CD4-positive, alpha-beta T cell treated with Interferon alpha-2 for 1 hour (primary cell): ENCODE results near the gene ST7.
"Not testable (repeated sequence)": the region's sequence is repeated elsewhere in the genome, so short reads cannot be mapped to it uniquely, and the experiment has no call there.

Experiments used
- DNase-seq, 2 donors: peaks; one replicate each; pipeline ENCODE4 v3.0.0-alpha.2; 2020 to 2022

The ST7 gene

DNA sequence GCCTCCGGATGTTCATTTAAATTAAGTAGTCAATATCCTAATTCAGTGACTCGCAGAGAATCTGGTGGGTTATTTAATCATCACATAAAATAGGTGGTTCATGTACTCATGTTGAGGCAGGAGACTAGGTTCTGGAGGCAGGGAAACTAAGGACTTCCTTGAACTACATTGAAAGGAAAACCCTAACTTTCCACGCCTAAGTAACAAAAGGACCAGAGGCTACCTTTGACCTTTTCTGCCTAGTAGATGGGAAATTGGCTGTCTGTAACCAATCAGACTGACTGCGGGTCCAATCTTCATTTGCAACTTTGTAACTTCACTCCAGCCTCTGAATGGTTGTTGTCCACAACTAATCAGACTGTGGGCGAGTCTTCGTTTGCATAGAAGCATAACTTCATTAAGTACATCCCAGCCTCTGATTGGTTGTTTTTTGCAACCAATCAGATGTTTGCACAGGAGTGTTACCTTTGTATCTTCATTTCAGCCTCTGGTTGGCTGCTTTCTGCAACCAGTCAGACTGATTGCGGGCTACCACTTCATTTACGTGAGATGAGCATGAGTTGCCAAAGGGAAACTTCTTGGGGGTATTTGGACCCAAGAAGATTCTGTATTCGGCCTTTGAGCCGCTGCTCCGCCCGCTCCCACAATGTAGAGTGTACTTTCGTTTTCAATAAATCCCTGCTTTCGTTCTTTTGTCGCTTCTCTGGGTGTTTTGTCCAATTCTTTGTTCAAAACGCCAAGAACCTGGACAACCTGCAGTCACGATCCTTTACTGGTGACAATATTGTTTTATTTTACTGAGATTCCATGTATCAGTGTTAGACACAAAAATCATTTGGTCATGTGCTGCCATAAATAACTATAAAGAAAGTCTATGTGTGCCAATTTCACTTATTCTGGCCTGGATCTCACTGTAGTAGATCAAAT lies 1.7 kb upstream of the ST7 start:
- DNase-seq = no peak

DNA sequence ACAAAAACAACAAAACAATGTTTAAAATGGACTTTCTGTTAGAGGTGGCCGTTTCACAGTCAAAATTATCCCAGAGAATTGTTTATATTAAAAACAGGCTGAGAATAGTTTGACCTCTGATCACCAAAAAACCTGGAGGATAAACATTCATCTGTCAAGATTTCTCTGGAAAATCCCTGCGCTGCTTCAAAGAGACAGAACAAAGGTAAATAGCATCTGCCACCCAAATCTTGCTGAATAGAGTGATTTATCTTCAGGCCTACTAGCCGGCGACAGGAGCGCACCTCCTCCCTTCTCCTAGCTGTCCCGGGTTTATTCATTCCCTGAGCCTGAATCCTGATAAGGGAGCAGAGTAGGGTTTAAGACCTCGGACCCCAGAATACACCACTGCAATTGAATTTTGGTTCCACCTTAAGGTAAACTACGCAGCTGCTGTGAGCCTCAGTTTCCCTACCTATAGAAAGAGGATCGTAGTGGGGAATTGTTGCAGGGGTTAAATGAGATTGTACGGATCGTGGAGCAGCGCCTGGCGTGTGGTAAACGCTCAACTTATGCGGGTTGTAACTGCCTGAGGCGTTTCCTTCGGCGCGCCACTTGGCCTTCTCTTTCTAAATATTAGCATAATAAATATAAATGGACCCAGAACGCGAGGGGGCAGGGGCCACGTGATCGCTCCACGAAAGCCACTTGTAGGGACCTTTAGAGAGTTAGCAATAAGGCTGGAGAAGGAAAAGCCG lies 498 bp upstream of the ST7 start:
- DNase-seq = no peak

DNA sequence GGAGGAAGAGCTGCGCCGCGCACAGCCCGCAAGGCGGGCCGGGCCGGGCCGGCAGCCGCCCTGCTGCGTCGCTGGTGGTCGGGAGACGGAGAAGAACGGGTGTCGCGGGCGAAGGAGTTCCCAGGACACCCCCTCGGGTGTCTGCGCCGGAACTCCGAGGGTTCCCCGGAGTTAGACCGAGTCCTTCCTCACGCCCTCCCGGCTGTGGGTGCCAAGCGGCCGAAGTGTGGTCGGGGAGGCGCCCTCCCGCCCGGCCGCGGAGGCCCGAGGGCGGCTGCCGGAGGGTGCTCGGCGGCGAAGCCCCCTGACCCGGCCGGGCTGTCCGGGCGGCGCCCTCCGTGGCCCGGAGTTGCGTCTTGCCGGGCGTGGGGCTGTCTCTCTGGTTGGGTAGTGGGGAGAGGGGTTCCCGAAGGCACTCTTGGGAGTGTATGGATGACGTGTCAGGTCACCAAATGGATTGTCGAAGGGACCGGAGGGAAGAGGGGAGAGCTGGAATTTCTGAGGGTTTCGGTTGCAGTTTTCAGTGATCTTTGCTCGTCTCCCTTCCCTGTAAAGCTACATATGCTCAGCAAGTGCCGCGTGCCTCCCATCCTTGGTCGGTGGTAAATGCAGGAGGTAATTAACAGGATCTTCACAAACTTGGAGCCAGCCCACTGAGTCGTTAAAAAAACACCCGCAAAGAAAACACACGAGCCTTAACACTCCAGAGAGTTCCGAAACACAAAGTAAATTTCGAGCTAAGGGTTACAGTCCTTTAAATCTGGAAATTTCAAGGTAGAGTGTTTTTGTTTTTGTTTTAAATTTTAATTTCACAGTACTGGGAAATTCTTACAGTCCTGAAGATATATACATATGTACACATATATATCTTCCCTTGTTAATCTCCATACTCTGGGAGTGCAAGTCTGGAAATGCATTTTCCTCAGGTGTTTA lies 871 bp downstream of the ST7 start:
- DNase-seq = peak; percentile 12 to 34

DNA sequence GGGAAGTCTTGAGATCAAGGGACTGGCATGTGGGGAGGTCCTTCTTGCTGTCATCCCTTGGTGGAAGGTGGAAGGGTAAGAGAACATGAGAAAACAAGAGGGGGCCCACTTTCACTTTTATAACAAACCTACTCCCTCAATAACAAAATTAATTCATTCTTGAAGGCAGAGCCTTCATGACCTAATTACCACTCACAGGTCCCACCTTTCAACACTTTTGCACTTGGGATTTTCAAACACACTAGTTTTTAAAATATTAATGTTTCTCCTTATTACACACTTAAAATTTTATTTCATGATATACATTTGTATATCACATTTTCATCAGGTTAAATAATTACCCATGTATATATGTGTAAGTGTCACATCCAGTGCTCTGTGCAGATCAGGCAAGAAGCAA lies 2.0 kb downstream of the ST7 start:
- no peak for DNase-seq

DNA sequence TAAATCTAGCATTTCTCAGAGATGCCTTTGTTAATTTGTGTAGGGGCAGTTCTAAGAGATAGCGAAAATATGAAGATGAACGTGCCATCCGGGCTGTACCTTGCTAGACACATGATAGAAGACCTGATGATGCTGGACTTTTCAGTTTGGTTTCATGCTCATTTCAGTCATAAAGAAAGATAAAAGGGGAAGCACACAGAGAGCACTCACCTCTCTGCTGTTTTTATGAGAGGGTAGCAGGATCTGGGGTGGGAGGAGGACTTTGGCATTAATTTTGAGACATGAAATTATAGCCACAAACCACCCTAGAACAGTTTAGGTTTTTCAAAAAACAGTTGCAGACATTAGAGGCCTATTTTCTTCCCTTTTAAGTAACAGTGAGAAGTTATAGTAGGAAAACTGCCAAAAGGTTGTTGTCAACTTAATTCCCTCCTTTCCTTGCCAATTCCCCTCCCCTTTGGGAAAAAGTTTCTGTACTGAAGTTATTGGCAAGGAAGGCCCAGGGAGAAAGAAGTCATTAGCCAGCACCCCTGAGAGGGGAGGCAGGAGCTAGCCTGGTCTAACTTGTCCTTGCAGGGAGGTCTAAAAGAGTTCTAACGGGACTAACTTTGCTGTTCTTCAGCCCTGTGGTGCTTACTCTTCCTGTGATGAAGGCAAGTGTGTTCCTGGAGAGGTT lies 2.6 kb downstream of the ST7 start:
- DNase-seq = no peak

DNA sequence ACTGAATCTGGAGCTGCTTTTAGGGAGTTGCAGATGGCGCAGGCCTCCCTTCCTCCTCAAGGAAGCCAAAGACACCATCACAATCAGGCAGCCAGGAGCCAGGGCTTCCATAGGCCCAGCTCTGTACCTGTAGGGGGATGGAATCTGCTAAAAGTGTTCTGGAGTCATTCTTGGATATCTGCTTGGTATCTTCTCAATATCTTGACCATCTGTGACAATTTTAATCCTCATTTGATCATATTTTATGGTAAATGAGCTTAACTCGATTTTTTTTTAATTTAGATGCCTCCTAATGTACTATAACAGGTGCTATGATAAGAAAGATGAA lies 3.1 kb downstream of the ST7 start:
- no peak for DNase-seq

DNA sequence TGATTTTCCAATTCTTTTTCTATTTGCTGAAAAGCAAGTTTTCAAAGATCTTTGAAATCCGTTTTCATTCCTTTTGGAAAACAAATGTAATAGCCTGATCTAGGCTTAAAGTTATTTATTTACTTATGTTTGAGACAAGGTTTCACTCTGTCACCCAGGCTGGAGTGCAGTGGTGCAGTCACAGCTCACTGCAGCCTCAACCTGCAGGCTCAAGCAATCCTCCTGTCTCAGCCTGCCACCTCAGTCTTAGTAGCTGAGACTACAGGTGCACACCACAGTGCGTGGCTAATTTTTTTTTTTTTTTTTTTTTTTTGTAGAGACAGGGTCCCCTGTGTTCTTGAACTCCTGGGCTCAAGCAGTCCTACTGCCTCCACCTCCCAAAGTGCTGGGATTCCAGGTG lies 4.6 kb downstream of the ST7 start:
- DNase-seq = no peak

DNA sequence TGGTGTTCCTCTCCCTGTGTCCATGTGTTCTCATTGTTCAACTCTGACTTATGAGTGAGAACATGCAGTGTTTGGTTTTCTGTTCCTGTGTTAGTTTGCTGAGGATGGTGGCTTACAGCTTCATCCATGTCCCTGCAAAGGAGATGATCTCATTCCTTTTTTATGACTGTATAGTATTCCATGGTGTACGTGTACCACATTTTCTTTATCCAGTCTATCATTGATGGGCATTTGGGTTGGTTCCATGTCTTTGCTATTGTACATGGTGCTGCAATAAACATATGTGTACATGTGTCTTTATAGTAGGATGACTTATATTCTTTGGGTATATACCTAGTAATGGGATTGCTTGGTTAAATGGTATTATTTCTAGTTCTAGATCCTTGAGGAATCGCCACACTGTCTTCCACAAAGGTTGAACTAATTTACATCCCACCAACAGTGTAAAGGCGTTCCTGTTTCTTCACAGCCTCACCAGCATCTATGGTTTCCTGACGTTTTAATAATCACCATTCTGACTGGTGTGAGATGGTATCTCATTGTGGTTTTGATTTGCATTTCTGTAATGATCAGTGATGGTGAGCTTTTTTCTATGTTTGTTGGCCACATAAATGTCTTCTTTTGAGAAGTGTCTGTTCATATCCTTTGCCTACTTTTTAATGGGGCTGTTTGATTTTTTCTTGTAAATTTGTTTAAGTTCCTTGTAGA lies 8.8 kb downstream of the ST7 start:
- DNase-seq = peak in 1 of 2 donors; percentile 33

DNA sequence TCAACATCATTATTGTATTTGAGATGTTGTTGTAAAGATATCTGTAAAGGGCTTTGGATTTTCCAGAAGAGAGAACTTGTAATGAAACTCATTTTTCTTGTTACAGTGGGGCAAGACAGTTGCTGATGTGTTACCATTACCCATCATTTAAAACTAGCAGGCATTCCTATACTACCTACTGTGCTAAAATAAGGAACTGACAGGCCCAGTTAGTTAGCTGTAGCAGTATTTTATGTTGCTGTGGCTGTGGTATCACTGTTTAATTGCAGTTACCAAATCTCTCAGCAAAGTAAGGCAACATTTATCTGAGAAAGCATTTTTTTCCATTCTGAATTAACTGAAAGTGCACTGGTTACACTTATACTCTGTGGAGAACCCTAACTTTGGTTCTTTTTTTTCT lies 9.9 kb downstream of the ST7 start:
- DNase-seq = no peak

DNA sequence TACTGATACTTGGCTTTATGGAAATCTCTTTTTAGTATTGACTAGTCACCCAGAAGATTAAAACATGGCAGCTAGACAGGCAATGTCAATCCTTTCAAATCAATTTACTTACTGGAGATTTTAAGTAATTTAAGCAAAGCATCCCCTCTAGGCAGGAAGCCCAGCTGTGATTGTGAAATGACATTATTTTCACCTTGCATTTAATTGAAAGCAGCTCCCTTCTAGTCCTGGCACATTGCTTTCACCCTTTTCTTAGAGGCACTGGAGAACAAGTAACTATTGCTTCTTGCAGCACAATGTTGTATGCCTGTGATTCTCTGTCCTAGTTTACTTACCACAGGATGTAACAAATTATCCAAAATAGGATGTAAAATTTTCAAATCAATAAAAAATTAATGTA lies 13.3 kb downstream of the ST7 start:
- no peak for DNase-seq

DNA sequence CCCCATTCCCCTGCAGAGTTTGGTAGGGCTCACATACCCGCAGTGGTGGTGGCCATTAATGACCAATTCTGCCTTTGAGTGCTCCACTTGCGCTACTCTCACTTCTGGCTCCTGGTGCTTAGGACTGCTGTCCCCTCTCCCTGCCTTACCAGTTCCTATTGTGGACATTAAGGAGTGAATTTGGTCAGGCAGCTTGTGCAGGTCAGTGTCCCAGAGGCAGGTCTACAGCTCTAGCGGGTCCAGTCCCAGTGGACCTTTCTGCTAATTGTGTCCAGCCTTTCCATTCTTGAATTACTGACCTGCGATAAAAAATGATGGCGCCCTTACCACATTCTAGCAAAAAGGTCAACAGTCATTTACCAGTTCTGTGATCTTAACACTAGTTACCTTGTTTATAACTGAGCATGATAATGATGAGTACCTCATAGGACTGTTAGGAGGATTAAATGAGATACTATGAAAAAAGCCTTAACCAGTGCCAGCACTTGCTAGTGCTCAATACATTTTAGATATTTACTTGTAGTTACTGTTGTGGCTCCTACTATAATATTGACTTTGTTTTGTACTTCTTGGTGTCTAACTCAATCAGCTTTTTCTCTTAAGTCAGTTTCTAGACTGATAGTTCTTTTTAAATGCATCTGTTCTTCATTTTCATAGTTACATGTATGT lies 14.1 kb downstream of the ST7 start:
- DNase-seq = no peak

DNA sequence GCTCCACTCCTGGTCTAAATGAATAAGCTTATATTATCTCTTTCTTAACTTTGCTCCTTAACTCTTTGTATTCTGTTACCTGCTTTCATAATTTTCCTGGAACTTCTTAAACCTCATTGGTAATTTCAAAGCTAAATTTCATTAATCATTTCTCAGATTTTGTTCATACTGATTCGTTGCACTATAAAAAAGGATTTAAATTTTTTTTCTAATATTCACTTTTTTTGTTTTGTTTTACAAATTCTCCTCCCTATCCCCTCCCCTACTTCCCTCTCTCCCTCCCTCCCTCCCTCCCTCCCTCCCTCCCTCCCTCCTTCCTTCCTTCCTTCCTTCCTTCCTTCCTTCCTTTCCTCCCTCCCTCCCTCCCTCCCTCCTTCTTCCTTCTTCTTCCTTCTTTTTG lies 14.7 kb downstream of the ST7 start:
- DNase-seq = no peak

DNA sequence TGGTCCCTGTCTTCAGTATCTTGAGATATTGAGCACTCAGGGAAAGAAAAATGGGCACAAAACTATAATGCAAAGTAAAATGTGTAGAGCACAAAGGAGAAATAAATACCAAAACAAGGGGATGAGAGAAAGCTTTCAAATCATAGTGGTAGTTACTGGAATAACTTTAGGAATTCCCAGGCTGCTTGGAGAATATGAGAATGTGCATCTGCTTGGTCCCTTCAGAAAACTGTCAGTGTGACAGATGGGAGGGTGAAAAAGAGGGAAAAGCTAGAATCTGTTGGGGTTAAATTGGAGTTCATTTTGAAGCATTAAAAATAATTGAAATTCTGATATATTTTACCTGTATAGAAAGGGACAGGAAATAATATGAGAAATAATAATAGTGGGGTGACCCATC lies 15.3 kb downstream of the ST7 start:
- DNase-seq = no peak

DNA sequence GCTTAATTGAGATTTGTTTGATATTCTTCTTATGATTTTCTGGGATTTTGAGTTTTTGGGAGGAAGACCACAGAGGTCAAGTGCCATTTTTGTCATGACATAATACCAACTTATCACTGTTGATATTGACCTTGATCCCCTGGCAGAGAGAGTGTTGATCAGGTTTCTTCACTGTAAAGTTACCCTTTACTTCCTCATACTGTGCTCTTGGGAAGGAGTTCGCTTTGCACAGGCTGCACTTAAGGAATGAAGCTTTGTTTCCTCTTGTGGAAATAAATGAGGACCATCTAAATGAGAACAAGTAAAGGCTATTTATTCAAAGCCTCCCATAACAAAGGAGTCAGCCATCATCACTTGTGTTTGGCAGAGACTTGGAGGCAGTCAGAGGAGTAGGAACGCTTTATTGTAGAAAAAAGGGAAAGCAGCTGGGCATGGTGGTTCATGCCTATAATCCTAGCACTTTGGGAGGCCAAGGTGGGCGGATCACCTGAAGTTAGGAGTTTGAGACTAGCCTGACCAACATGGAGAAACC lies 16.1 kb downstream of the ST7 start:
- no peak for DNase-seq

DNA sequence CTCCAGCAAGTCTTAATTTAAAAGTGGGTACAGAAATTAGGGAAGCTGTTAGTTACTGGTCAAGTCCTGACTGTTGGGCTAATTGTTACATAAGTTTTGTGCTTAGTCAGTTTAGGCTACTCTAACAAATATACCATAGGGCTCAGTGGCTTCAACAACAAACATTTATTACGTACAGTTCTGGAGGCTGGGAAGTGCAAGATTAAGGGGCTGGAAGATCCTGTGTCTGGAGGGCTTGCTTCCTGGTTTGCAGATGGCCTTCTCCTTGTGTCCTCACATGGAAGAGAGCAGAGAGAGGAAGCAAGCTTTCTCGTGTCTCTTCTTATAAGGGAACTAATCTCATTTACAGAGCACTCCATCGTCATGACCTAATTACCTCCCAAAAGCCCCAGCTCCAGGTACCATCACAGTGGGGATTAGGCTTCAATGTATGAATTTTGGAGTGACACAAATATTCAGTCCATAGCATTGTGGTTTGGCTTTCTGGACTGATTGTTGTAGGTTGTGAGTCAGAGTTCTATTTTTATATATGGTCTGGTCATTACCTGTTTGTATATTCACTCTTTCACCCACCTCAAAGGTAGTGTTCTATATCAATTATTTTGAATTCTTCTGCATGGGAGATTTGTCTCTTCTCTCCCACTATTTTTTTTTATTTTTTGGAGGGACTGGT lies 17.1 kb downstream of the ST7 start:
- no peak for DNase-seq

DNA sequence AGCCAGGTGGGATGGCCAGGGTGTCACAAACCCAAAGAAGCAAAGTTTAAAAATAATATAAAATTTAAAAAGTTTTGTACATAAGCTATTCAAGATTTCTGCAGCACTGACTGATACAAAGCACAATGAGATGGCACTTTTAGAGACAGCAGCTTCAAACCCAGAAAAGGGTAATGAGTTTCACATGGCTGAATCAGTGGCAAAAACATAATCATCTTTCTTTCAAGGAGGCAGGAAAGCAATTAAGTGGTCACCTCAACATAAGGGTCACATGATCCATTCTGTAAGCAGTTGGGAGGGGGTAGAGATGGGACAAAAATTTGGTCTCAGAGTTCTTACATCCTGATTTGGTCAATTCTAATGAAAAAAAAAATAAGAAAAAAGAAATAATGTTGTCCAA lies 17.9 kb downstream of the ST7 start:
- not testable (repeated sequence) for DNase-seq

DNA sequence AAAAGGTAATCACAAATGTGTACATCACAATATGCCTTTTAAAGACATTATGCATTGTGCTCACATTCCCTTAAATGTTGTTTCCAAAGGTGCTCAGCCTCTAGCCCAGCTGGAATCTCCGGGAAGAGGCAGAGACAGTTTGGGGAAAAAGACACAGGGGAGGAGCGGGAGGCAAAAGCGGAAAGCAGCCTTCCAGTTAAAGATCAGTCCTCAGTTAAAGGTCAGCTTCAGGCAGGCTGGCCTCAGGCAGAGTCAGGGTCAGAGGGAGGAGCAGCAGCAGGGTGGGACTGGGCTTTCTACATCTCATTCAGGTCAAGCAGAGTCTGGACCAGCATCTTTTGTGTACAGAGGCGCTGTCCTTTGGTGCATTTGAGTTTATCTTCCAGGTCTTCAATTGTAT lies 18.6 kb downstream of the ST7 start:
- no peak for DNase-seq

DNA sequence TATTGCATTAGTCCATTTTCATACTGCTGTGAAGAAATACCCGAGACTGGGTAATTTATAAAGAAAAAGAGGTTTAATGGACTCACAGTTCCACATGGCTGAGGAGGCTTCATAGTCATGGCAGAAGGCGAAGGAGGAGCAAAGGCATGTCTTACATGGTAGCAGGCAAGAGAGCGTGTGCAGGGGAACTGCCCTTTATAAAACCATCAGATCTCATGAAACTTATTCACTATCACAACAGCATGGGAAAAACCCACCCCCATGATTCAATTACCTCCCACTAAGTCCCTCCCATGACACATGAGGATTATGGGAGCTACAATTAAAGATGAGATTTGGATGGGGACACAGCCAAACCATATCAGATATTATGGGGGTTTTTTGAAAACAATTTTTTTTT lies 21.7 kb downstream of the ST7 start:
- not testable (repeated sequence) for DNase-seq

DNA sequence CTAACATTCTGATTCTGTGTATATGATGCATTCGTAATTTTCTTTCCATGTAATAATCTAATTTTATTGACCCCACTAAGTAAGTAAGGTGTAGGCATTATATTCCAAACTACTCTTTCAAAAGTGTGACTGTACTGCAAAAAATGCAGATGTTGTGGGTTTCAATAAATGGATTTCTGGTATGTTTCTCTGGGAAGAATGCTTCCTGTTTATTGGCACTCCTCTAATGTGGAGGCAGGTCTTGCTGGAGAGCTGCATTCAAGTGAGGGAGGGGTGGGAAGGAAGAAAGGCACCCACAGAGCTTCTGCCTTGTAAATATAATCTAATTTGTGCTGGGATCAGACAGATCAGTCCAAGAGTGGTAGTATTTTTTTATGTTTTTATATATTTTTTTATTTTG lies 23.9 kb downstream of the ST7 start:
- DNase-seq = no peak

DNA sequence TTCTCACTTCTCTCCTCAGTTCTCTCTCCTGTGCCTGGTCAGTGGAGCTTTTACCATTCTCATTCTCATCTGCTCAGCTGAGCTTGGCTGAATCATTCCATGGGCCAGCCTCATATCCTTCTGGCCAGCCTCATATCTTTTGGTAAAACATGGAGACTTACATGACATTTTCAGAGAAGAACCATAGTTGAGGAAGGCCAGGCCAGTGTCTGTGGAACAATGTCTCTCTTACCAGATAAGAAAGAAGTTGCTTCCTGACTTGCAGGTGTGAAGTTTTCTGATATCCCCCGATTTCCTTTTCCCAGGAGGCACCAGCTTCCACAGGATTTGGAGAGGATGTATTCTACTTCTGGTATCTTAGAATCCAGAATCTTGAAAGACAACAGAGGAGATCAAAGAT lies 24.7 kb downstream of the ST7 start:
- DNase-seq = no peak

DNA sequence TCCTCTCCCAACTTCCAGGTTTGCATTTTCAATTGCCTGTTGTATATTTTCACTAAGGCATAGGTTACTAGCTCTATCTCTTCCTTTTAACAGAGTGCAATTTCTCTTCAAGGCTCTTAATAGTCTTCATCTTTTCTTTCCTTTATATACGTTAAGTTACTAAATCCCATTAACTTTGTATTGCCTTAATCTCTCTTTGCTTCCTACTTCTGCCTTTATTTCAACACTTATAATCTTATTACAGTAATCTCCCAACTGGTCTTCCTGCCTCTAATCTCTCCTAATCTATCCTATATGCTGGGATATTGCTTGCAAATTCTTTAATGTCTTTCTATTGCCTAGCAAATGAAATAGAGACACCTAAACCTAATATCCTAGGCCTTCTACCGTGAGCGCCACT lies 26.1 kb downstream of the ST7 start:
- no peak for DNase-seq
